IPS-18c (cell line): ENCODE results near the gene CD82.

Experiments
- H3K4me3 ChIP-seq: 2 replicates; pipeline ENCODE4 v1.7.0; 2013; ENCODE audit warnings: low read depth, mild to moderate bottlenecking, low read length, moderate library complexity; ENCODE audit not compliant: insufficient read depth
- H3K9me3 ChIP-seq: one replicate; pipeline ENCODE4 v1.6.1; 2013; ENCODE audit warnings: mild to moderate bottlenecking, low read length, moderate library complexity; ENCODE audit not compliant: control insufficient read depth, insufficient read depth

The CD82 gene

DNA sequence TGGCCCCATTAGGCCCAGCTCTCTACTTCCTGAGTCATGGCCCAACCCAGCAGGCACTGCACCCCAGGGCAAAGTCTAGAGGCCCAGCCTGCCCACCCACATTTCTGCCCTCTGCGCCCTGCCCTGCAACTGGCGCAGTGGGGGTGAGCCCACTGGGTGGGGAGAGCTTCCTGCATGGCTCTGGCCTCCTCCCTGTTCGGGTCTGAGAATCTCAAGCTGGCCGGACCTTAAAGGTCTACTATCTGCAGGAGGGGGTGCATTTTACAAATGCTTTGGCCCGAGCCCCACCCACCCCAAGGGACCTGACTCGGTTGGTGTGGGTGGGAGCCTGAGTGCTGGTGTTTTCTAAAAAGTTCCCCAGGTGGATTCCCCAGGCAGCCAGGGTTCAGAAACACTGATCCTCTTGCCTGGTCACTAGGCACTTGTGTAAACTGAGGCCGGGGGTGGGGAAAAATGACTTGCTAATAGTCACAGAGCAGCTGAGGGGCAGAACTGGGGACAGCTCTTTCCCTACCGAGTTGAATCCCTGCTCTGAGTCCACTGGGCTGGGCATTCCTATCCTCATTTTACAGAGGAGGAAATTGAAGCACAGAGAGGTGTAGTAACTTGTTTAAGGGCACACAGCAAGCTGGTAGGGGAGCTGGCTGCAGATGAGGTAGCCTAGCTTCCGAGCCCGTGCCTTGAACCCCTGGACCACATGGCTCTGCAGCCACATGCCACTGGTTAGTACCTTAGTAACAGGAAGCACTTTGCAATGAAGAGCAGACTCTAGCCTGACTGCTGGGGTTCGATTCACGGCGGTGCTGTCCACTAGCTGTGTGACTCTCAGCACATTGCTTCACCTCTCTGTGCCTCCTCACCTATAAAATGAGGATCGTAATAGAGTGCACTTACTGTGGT lies 36.3 kb downstream of the CD82 start:
- no peak overlapping the region for H3K4me3 ChIP-seq
- no peaks in the 10 kb centered on the region for H3K9me3 ChIP-seq

DNA sequence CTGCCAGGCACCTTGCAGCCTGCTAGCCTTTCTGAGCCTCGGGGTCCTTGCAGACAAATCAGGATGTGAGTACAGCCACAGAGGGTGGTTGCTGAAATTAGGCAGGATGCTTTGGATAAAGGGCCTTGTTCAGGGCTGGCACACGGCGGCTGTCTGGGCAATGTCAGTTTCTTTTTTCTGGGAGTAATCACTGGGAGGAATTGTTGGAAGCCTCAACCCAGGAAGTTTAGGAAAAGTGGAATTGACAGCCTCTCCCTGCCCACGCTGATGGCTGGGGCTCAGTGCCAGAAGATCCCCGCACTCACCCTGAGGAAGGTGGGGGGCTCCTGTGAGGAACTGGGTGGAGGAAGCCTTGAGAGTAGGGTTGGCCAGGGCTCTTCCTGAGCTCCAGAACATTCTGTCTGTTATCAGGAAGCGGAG lies 37.4 kb downstream of the CD82 start:
- no peaks in the 10 kb centered on the region for H3K9me3 ChIP-seq

GRCh38 chr11:44604171-44604581 lies 38.7 kb downstream of the CD82 start:
- no peaks in the 10 kb centered on the region for H3K9me3 ChIP-seq
- no peak overlapping the region for H3K4me3 ChIP-seq

More for the DNA sequence above, 37.4 kb downstream of the CD82 start:
- no peak overlapping the region for H3K4me3 ChIP-seq

DNA sequence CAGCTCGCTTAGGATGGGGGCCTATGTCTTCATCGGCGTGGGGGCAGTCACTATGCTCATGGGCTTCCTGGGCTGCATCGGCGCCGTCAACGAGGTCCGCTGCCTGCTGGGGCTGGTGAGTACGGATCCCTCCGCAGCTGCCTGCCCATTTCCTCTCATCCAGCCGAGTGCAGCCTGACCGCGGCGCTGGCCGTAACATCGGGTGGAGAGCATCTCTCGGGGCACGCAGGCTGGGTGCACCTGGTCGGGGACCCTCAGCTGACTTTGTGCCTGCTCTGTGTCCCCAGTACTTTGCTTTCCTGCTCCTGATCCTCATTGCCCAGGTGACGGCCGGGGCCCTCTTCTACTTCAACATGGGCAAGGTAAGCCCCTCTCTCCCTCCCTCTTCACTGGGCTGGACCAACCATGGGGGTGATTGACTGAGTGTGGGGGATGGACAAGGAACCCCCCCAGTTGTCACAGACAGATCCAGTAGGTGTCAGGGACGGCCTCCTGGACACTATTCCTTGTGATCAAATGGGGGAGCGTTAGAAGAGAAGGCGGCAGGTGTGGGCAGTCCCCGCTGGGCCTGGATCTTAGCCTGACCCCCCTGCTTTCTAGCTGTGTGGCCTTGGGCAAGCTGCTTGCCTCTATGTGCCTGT lies 39.7 kb downstream of the CD82 start:
- Histone ChIP-seq H3K9me3 (no peaks in the 10 kb centered on the region), H3K4me3 (no peak overlapping the region)

GRCh38 chr11:44605965-44606364 lies 40.5 kb downstream of the CD82 start:
- no peak overlapping the region for H3K4me3 ChIP-seq
- H3K9me3 ChIP-seq, result no peaks in the 10 kb centered on the region

GRCh38 chr11:44606472-44606871 lies 41.0 kb downstream of the CD82 start:
- Histone ChIP-seq H3K4me3 (no peak overlapping the region), H3K9me3 (no peaks in the 10 kb centered on the region)

- no peaks in the 10 kb centered on the region for H3K9me3 ChIP-seq
- no peak overlapping the region for H3K4me3 ChIP-seq
Measured at GRCh38 chr11:44607319-44607962, 42.0 kb downstream of the CD82 start.

GRCh38 chr11:44607987-44608386 lies 42.5 kb downstream of the CD82 start:
- Histone ChIP-seq H3K4me3 (no peak overlapping the region), H3K9me3 (no peaks in the 10 kb centered on the region)

- no peak overlapping the region for H3K4me3 ChIP-seq
- H3K9me3 ChIP-seq, result no peaks in the 10 kb centered on the region
Measured at GRCh38 chr11:44608651-44608990, 43.2 kb downstream of the CD82 start.

DNA sequence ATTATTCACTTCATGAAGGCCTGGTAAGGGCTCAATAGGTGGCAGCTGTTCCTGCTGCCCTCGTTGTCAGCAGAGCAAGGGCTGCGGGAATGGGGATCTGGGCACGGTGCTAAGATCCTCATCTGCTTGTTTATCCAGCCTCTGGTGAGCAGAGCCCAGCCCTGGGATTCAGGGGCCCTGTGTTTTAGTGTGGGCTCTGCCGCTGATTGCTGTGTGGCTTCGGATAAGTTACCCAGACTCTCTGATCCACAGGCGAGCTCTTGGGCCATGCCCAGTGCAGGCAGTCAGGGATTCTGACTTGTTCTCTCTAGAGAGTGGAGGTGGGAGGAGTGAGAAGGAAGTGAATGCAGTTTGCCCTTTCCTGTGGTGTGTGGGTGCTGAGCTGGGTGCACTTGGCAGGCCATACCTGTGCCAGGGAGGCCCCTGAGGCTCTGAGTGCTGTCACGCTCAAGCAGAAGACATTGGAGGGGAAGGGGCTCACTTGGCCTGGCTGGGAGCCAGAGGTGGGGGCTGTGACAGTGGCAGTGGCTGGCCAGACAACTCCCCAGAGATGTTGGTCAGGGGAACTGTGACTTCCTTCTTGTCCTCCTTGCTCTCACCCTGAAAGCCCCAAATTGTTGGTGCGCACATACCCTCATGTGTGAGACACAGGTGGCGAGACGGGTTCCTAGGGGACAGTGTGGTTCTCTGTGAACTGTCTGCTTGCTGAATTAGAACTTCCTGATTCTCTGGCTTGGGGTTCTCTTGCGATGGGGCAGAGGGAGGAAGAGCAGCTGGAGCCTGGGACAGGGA lies 43.7 kb downstream of the CD82 start:
- Histone ChIP-seq H3K4me3 (no peak overlapping the region), H3K9me3 (peaks cover 2% of the 10 kb centered on the region)

- Histone ChIP-seq H3K9me3 (peaks cover 2% of the 10 kb centered on the region), H3K4me3 (no peak overlapping the region)
Measured at GRCh38 chr11:44609783-44610155, 44.3 kb downstream of the CD82 start.

GRCh38 chr11:44610186-44610955 lies 44.9 kb downstream of the CD82 start:
- H3K4me3 ChIP-seq, result no peak overlapping the region
- peaks cover 2% of the 10 kb centered on the region for H3K9me3 ChIP-seq

DNA sequence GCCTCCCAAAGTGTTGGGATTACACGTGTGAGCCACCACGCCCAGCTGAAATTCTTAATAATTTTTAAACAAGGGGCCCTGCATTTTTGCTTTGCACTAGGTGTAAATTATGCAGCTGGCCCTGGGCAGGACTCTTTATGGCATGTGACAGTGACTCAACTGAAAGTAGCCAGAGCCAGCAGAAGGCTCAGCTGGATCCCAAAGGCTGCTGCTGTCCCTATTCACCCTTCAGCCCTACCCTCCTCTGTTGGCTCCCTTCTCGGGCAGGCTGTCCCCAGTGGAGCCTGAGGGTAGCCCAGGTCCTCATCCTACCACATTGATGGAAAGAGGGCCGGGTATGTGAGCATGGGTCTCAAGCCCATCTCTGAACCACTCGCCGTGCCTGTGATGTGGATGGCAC lies 45.6 kb downstream of the CD82 start:
- no peak overlapping the region for H3K4me3 ChIP-seq
- peaks cover 2% of the 10 kb centered on the region for H3K9me3 ChIP-seq

DNA sequence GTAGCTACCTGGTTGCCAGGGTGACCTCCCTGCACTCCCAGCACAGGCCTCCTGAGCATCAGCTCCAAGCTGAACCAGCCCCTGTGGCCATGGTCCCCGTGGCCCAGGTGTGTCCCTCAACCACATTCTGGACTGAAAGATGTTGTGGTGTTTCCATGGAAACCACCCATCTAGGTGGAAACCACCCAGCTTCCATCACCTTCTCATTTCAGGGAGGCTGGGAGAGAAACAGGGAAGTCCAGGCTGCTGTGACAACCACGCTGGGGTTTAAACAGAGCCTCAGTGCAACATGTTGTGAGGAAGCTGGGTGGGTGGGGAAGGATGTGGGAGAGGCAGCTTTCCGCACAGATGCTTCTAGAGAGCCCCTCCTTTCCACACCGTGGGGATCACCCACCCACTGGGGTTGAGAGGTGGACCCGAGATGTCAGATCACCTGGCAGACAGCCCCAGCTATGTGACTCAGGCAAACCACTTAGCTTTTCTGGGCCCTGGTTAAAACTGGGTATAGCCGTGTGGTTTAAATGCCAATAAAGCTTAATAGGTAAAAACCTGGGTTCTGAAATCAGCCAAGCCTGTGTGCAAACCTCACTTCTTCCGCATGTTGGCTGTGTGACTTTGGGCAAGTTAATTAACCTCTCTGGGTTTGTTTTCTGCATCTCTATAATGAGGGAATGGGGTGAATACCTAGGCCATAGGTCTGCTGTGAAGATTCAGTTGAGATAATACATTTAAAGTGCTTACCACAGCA lies 46.4 kb downstream of the CD82 start:
- Histone ChIP-seq H3K4me3 (no peak overlapping the region), H3K9me3 (peaks cover 2% of the 10 kb centered on the region)

- Histone ChIP-seq H3K4me3 (no peak overlapping the region), H3K9me3 (peaks cover 2% of the 10 kb centered on the region)
Measured at GRCh38 chr11:44613153-44613552, 47.7 kb downstream of the CD82 start.

DNA sequence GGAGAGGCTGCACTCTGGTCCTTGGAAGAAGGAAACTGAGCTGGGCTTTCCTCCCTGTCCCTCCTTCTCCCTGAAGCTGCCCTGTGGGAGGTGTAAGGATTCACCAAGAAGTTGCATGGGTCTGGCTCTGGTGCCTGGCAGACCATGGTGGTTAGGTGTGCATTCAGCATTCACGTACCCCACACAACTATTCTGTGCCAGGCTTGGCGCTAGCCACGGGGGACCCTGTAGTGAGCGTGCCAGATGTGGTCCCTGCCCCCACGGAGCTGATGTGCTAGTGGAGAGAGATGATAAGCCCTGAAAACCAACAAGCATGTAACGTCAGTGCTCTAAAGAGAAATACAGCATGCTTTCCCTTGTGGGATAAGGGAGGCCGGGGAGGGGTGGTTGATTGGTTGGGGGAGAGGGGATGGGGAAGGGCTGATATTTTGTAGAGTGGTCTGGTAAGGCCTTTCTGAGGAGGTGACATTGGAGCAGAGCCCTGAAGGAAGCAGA lies 48.9 kb downstream of the CD82 start:
- peaks cover 2% of the 10 kb centered on the region for H3K9me3 ChIP-seq

More for the DNA sequence above, 48.9 kb downstream of the CD82 start:
- H3K4me3 ChIP-seq, result no peak overlapping the region
